ENCODE measurements around the gene DGCR2. TPM values are rescaled to one million over a fixed set of nuclear protein-coding genes. Genes with fewer than 3 reads are reported as not detected.

Gene DGCR2
- total and polyA plus RNA-seq, 2 of the 4 experiments (the other 2 are of a cell fraction) = 17.2 to 35.4 TPM

DNA sequence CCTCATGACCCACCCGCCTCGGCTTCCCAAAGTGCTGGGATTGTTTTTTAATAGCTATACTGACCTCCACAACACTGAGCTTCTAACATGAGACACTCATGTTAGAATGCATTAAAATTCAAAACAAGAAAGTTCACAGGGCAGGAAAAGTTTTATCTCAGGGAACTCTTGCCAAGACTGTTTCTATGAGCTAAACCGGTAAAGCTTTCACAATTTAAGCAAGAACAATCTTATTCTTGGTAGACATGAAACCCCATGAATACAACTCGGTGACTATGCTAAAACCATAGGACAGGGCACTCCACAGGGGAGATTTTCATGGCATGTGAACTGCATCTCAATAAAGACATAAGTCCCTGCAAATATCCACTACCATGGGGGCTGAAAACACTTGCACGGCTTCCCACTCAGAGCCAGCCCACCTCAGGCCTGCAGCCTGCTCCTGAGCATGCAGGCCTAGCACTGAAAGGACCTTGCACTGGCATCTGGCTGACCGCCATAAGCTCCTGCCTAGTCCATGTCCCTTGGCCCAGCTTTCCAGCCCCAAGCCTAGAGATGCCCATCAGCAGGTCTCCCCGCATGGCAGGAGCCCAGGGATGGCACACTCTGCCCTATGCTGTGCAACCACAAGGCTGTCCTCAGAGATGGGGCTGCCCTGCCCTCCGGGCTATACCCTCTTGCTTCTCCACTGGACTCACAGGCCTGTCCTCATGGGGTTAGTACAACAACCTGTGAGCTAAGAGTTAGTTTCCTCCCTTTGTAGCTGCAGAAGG lies 58.4 kb downstream of the DGCR2 start (continued):
- no peak for TF ChIP-seq BHLHE40 (IDR thresholded peaks at IDR 0.05; ENCODE audit: low read depth, low read length)

DNA sequence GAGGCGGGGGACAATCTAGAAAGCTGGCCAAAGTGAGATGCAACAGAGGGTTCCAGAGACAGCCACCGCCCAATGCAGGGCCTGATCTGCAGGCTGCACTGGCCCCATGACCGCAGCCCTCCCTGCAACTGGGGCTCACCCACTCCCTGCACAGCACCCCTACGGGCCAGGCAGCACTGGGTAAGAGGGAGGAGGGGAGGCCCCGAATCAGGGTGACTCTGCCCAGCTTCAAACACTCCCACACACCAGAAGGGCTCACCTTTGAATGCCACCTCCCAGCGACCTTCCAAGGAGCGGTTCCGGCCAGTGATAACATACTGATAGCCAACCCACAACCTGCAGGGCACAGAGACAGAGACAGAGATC lies 59.3 kb downstream of the DGCR2 start:
- dilution Hi-C loops (cut with HindIII; ENCODE audit: low sequenced_read_pairs, unreplicated experiment) = no loop called here
- Histone ChIP-seq H2AK5ac (ENCODE audit: low read depth, low read length) (no peak overlapping the region), H3K14ac (replicated peaks; ENCODE audit: low read depth, low read length) (no peak overlapping the region), H3K9me1 (ENCODE audit: insufficient read depth, low read length) (peaks cover 15% of the 10 kb centered on the region), H3K4ac (ENCODE audit: low read depth, low read length) (no peak overlapping the region), H4K8ac (ENCODE audit: low read depth in 2 of 2, low read length in 2 of 2) (no peak overlapping the region), H3K56ac (ENCODE audit: extremely low read depth, insufficient read depth, low read length) (no peak overlapping the region), H3K9me3 (ENCODE audit: control insufficient read depth, insufficient read depth, low read length) (no peaks in the 10 kb centered on the region), H3K79me1 (ENCODE audit: low read depth in 1 of 2, low read length in 2 of 2) (peaks cover 0 to 23% of the 10 kb centered on the region in 2 experiments; a peak in 2 of 4 replicates), H4K20me1 (ENCODE audit: insufficient read depth, low read length) (peaks cover 43% of the 10 kb centered on the region), H2BK20ac (ENCODE audit: low read depth, low read length) (no peak overlapping the region), H3K27ac (ENCODE audit: insufficient read depth, low read length) (no peak overlapping the region), H3K36me3 (ENCODE audit: control insufficient read depth, insufficient read depth, low read length) (peaks cover 24% of the 10 kb centered on the region), H2BK120ac (ENCODE audit: low read depth, low read length) (no peak overlapping the region), H2BK15ac (ENCODE audit: low read depth, low read length) (no peak overlapping the region), H3K27me3 (ENCODE audit: control insufficient read depth, insufficient read depth, low read length) (no peaks in the 10 kb centered on the region), H3K23ac (ENCODE audit: low read depth, low read length) (no peak overlapping the region), H3K9ac (ENCODE audit: low read depth, low read length) (no peak overlapping the region), H3K4me1 (ENCODE audit: control insufficient read depth, insufficient read depth, low read length) (peaks cover 21% of the 10 kb centered on the region), H4K91ac (ENCODE audit: insufficient read depth, low read depth, low read length) (no peak overlapping the region), H3K18ac (ENCODE audit: low read depth, low read length) (no peak overlapping the region), H3K4me3 (ENCODE audit: insufficient read depth, low read depth, low read length) (no peak overlapping the region), H2AFZ (replicated peaks; ENCODE audit: low read length, poor library complexity) (no peak overlapping the region), H3K4me2 (ENCODE audit: low read depth, low read length) (no peak overlapping the region), H2AK9ac (replicated peaks; ENCODE audit: low read depth, low read length, poor library complexity) (no peak overlapping the region), H2BK5ac (ENCODE audit: low read depth, low read length, poor library complexity, severe bottlenecking) (no peak overlapping the region), H4K5ac (ENCODE audit: low read depth, low read length) (no peak overlapping the region)
- BruUV-seq (replicated peaks) = no TSS peak
- intact Hi-C loops (cut with micrococcal nuclease) = loop anchor here (5.0 kb wide), 1 partner anchor 59 kb away; the partner anchor contains the start of gene DGCR2
- CTCF ChIA-PET = no interaction called here
- WGBS, 2 experiments (ENCODE audit: extremely low coverage in 2 of 2, insufficient read length in 1 of 2) = no CpG with 5 or more reads among the region's 8 CpGs
- POLR2A ChIA-PET (ENCODE audit: unreplicated experiment) = no interaction called here
- in situ Hi-C loops (cut with MboI; ENCODE audit: low sequenced_read_pairs) = no loop called here
- ATAC-seq (ENCODE audit: low read depth) (no peak), DNase-seq (no peak)
- TF ChIP-seq RAD21 (IDR thresholded peaks at IDR 0.05; ENCODE audit: low read length) = no peak
- no peak for TF ChIP-seq NFE2L2 (IDR thresholded peaks at IDR 0.05; ENCODE audit: low read depth, low read length)
- TF ChIP-seq, protein P1, sequence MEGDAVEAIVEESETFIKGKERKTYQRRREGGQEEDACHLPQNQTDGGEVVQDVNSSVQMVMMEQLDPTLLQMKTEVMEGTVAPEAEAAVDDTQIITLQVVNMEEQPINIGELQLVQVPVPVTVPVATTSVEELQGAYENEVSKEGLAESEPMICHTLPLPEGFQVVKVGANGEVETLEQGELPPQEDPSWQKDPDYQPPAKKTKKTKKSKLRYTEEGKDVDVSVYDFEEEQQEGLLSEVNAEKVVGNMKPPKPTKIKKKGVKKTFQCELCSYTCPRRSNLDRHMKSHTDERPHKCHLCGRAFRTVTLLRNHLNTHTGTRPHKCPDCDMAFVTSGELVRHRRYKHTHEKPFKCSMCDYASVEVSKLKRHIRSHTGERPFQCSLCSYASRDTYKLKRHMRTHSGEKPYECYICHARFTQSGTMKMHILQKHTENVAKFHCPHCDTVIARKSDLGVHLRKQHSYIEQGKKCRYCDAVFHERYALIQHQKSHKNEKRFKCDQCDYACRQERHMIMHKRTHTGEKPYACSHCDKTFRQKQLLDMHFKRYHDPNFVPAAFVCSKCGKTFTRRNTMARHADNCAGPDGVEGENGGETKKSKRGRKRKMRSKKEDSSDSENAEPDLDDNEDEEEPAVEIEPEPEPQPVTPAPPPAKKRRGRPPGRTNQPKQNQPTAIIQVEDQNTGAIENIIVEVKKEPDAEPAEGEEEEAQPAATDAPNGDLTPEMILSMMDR (conservative IDR thresholded peaks at IDR 0.05; ENCODE audit: low read depth, low read length) = no peak
- no peak for TF ChIP-seq CHD1 (IDR thresholded peaks at IDR 0.05; ENCODE audit: low read depth, low read length)
- no peak for TF ChIP-seq SMC3 (IDR thresholded peaks at IDR 0.05; ENCODE audit: low read depth, low read length)
- no peak for TF ChIP-seq FOS (IDR thresholded peaks at IDR 0.05; ENCODE audit: low read depth, low read length)
- no peak for TF ChIP-seq BHLHE40 (IDR thresholded peaks at IDR 0.05; ENCODE audit: low read depth, low read length)
- TF ChIP-seq, protein P2, sequence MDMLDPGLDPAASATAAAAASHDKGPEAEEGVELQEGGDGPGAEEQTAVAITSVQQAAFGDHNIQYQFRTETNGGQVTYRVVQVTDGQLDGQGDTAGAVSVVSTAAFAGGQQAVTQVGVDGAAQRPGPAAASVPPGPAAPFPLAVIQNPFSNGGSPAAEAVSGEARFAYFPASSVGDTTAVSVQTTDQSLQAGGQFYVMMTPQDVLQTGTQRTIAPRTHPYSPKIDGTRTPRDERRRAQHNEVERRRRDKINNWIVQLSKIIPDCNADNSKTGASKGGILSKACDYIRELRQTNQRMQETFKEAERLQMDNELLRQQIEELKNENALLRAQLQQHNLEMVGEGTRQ (IDR thresholded peaks at IDR 0.05; ENCODE audit: low read depth, low read length) = no peak
- TF ChIP-seq CEBPB (IDR thresholded peaks at IDR 0.05; ENCODE audit: low read depth, low read length) = no peak
- TF ChIP-seq POLR2A (IDR thresholded peaks at IDR 0.05; ENCODE audit: low read depth, low read length) = no peak
- no peak for TF ChIP-seq MAZ (IDR thresholded peaks at IDR 0.05; ENCODE audit: borderline replicate concordance, low read depth, low read length)
- no peak for TF ChIP-seq MXI1 (IDR thresholded peaks at IDR 0.05; ENCODE audit: borderline replicate concordance, low read depth, low read length)
- TF ChIP-seq, protein P3, sequence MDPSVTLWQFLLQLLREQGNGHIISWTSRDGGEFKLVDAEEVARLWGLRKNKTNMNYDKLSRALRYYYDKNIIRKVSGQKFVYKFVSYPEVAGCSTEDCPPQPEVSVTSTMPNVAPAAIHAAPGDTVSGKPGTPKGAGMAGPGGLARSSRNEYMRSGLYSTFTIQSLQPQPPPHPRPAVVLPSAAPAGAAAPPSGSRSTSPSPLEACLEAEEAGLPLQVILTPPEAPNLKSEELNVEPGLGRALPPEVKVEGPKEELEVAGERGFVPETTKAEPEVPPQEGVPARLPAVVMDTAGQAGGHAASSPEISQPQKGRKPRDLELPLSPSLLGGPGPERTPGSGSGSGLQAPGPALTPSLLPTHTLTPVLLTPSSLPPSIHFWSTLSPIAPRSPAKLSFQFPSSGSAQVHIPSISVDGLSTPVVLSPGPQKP (IDR thresholded peaks at IDR 0.05; ENCODE audit: borderline replicate concordance, low read depth, low read length) = no peak

Measured in IMR-90 (cell line).